Measurements from ENCODE around the gene XPO4. TPM values are rescaled to one million over a fixed set of nuclear protein-coding genes. Genes with fewer than 3 reads are reported as not detected.
A peak's percentile ranks its signal among the peaks of the same experiment; 100 is the strongest.

The XPO4 gene
- total and polyA plus RNA-seq, 4 donors = 2.5 to 12.5 (median 7.5) TPM

DNA sequence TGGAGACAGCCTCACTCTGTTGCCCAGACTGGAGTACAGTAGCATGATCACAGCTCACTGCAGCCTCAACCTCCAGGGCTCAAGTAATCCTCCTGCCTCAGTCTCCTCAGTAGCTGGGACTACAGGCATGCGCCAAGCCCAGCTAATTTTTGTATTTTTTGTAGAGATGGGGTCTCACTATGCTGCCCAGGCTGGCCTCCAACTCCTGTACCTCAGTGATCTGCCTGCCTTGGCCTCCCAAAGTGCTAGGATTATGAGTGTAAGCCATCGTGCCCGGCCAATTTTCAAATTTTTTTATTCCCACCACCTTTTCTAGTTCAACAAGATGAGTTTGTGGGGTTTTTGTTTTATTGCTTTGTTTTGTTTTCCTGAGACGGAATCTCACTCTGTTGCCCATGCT, 31.7 kb downstream of the XPO4 start:
- Histone ChIP-seq H3K27ac (ENCODE audit: low read depth in 1 of 2, low read length in 2 of 2) (no peak overlapping the region), H3K27me3 (ENCODE audit: control insufficient read depth in 4 of 4, insufficient read depth in 4 of 4, low read length in 3 of 4) (no peaks in the 10 kb centered on the region), H3K4me1 (ENCODE audit: control insufficient read depth in 4 of 4, insufficient read depth in 4 of 4, low read length in 3 of 4) (peaks cover 0 to 2% (median 0%) of the 10 kb centered on the region in 4 donors), H3K9me3 (ENCODE audit: control insufficient read depth in 4 of 4, low read length in 3 of 4) (no peaks in the 10 kb centered on the region), H3K4me3 (ENCODE audit: low read depth in 1 of 3, low read length in 3 of 3) (no peak overlapping the region), H3K36me3 (ENCODE audit: control insufficient read depth in 4 of 4, insufficient read depth in 3 of 4, low read depth in 1 of 4, low read length in 3 of 4) (no peaks in the 10 kb centered on the region), H3K9ac (ENCODE audit: low read depth in 1 of 2, low read length in 2 of 2) (no peak overlapping the region)
- WGBS = 98% methylated on average over 4 of the region's 4 CpGs
- DNase-seq (ENCODE audit: low spot score) = no peak
- TF ChIP-seq, protein P1, sequence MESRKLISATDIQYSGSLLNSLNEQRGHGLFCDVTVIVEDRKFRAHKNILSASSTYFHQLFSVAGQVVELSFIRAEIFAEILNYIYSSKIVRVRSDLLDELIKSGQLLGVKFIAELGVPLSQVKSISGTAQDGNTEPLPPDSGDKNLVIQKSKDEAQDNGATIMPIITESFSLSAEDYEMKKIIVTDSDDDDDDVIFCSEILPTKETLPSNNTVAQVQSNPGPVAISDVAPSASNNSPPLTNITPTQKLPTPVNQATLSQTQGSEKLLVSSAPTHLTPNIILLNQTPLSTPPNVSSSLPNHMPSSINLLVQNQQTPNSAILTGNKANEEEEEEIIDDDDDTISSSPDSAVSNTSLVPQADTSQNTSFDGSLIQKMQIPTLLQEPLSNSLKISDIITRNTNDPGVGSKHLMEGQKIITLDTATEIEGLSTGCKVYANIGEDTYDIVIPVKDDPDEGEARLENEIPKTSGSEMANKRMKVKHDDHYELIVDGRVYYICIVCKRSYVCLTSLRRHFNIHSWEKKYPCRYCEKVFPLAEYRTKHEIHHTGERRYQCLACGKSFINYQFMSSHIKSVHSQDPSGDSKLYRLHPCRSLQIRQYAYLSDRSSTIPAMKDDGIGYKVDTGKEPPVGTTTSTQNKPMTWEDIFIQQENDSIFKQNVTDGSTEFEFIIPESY (IDR thresholded peaks at IDR 0.05) = no peak
- TF ChIP-seq HNF4A (conservative IDR thresholded peaks at IDR 0.05) (no peak), HNF4G (IDR thresholded peaks at IDR 0.05) (no peak), RXRA (IDR thresholded peaks at IDR 0.05) (no peak), FOXA1 (IDR thresholded peaks at IDR 0.05) (no peak), YY1 (IDR thresholded peaks at IDR 0.05) (no peak), RAD21 (IDR thresholded peaks at IDR 0.05) (no peak), SP1 (IDR thresholded peaks at IDR 0.05) (no peak), FOXA2 (IDR thresholded peaks at IDR 0.05) (no peak), JUND (IDR thresholded peaks at IDR 0.05) (no peak)
- TF ChIP-seq, protein P2, sequence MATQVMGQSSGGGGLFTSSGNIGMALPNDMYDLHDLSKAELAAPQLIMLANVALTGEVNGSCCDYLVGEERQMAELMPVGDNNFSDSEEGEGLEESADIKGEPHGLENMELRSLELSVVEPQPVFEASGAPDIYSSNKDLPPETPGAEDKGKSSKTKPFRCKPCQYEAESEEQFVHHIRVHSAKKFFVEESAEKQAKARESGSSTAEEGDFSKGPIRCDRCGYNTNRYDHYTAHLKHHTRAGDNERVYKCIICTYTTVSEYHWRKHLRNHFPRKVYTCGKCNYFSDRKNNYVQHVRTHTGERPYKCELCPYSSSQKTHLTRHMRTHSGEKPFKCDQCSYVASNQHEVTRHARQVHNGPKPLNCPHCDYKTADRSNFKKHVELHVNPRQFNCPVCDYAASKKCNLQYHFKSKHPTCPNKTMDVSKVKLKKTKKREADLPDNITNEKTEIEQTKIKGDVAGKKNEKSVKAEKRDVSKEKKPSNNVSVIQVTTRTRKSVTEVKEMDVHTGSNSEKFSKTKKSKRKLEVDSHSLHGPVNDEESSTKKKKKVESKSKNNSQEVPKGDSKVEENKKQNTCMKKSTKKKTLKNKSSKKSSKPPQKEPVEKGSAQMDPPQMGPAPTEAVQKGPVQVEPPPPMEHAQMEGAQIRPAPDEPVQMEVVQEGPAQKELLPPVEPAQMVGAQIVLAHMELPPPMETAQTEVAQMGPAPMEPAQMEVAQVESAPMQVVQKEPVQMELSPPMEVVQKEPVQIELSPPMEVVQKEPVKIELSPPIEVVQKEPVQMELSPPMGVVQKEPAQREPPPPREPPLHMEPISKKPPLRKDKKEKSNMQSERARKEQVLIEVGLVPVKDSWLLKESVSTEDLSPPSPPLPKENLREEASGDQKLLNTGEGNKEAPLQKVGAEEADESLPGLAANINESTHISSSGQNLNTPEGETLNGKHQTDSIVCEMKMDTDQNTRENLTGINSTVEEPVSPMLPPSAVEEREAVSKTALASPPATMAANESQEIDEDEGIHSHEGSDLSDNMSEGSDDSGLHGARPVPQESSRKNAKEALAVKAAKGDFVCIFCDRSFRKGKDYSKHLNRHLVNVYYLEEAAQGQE (IDR thresholded peaks at IDR 0.05) = no peak

DNA sequence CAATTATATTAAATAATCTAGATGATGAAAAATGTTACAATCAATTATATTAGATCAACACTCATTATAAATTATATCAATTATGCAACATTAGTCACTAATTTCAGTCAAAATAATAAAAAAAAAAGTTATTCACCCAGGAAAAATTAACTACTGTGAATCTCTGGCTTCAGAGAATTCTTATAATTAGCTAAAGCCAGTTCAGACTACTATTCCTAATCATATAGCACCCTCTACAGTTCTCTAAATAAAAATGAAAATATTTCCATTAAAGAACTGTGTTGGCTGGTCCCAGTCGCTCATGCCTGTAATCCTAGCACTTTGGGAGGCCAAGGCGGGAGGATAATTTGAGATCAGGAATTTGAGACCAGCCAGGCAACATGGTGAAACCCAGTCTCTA, 33.0 kb downstream of the XPO4 start:
- TF ChIP-seq FOXA2 (IDR thresholded peaks at IDR 0.05) (no peak), RAD21 (IDR thresholded peaks at IDR 0.05) (peak; percentile 52 to 54)
- no peak for DNase-seq (ENCODE audit: low spot score)
- Histone ChIP-seq H3K4me1 (ENCODE audit: control insufficient read depth in 4 of 4, insufficient read depth in 4 of 4, low read length in 3 of 4) (peaks cover 0 to 2% (median 0%) of the 10 kb centered on the region in 4 donors), H3K36me3 (ENCODE audit: control insufficient read depth in 4 of 4, insufficient read depth in 3 of 4, low read depth in 1 of 4, low read length in 3 of 4) (no peaks in the 10 kb centered on the region), H3K27me3 (ENCODE audit: control insufficient read depth in 4 of 4, insufficient read depth in 4 of 4, low read length in 3 of 4) (no peaks in the 10 kb centered on the region), H3K9me3 (ENCODE audit: control insufficient read depth in 4 of 4, low read length in 3 of 4) (no peaks in the 10 kb centered on the region), H3K9ac (ENCODE audit: low read depth in 1 of 2, low read length in 2 of 2) (no peak overlapping the region), H3K27ac (ENCODE audit: low read depth in 1 of 2, low read length in 2 of 2) (no peak overlapping the region), H3K4me3 (ENCODE audit: low read depth in 1 of 3, low read length in 3 of 3) (no peak overlapping the region)
- WGBS = 86% methylated on average over 2 of the region's 2 CpGs

DNA sequence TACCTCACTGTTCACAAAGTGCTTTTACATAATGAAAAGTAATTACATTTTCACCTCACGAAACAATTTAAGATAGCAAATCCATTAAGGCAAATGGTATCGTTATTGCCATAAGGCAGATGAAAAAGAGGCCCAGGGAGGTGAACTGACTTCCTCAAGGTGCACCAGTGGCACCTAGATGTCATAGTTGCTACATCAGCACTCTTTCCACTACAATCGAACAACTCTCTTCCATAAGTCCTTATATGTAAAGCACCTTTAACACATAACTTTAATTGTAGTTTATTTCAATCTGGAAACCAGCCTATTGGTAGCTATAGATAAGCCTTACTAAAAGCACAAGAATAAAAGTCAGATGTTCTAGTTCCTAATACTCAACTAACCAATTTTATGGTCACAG, 35.1 kb downstream of the XPO4 start:
- Histone ChIP-seq H3K9me3 (ENCODE audit: control insufficient read depth in 4 of 4, low read length in 3 of 4) (no peaks in the 10 kb centered on the region), H3K9ac (ENCODE audit: low read depth in 1 of 2, low read length in 2 of 2) (no peak overlapping the region), H3K27me3 (ENCODE audit: control insufficient read depth in 4 of 4, insufficient read depth in 4 of 4, low read length in 3 of 4) (no peaks in the 10 kb centered on the region), H3K36me3 (ENCODE audit: control insufficient read depth in 4 of 4, insufficient read depth in 3 of 4, low read depth in 1 of 4, low read length in 3 of 4) (peaks cover 0 to 3% (median 0%) of the 10 kb centered on the region in 4 donors), H3K27ac (ENCODE audit: low read depth in 1 of 2, low read length in 2 of 2) (no peak overlapping the region), H3K4me1 (ENCODE audit: control insufficient read depth in 4 of 4, insufficient read depth in 4 of 4, low read length in 3 of 4) (no peaks in the 10 kb centered on the region), H3K4me3 (ENCODE audit: low read depth in 1 of 3, low read length in 3 of 3) (no peak overlapping the region)
- DNase-seq (ENCODE audit: low spot score) = no peak
- 97% methylated on average over 3 of the region's 3 CpGs for WGBS
- TF ChIP-seq, protein P2 (IDR thresholded peaks at IDR 0.05) = no peak
- TF ChIP-seq GABPA (IDR thresholded peaks at IDR 0.05 in 1 of 2, conservative IDR thresholded peaks at IDR 0.05 in 1 of 2) (no peak), SP1 (IDR thresholded peaks at IDR 0.05) (no peak), RXRA (IDR thresholded peaks at IDR 0.05) (no peak), YY1 (IDR thresholded peaks at IDR 0.05) (no peak), HNF4G (IDR thresholded peaks at IDR 0.05) (no peak)
- TF ChIP-seq, protein P1 (IDR thresholded peaks at IDR 0.05) = no peak
- TF ChIP-seq, protein P3, sequence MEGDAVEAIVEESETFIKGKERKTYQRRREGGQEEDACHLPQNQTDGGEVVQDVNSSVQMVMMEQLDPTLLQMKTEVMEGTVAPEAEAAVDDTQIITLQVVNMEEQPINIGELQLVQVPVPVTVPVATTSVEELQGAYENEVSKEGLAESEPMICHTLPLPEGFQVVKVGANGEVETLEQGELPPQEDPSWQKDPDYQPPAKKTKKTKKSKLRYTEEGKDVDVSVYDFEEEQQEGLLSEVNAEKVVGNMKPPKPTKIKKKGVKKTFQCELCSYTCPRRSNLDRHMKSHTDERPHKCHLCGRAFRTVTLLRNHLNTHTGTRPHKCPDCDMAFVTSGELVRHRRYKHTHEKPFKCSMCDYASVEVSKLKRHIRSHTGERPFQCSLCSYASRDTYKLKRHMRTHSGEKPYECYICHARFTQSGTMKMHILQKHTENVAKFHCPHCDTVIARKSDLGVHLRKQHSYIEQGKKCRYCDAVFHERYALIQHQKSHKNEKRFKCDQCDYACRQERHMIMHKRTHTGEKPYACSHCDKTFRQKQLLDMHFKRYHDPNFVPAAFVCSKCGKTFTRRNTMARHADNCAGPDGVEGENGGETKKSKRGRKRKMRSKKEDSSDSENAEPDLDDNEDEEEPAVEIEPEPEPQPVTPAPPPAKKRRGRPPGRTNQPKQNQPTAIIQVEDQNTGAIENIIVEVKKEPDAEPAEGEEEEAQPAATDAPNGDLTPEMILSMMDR (IDR thresholded peaks at IDR 0.05; ENCODE audit: low read depth, low read length, missing input control) = no peak
- TF ChIP-seq, protein P4, sequence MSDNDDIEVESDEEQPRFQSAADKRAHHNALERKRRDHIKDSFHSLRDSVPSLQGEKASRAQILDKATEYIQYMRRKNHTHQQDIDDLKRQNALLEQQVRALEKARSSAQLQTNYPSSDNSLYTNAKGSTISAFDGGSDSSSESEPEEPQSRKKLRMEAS (IDR thresholded peaks at IDR 0.05) = no peak
